Testis (tissue), 2 donors: ENCODE data around the gene KLHL6.

Source experiments
- CTCF ChIP-seq, 3 experiments: fragments of 450-650 bp in 2 of 3; fragments of 200-600 bp in 1 of 3; sonication (generic) in 1 of 3; IDR thresholded peaks; one replicate each; pipeline ENCODE4 v1.5.1; 2016 to 2019; ENCODE audit warnings: antibody characterized with exemption in 3 of 3, mild to moderate bottlenecking in 2 of 3, moderate library complexity in 1 of 3
- POLR2A ChIP-seq: fragments of 450-650 bp; IDR thresholded peaks from one replicate; pipeline ENCODE4 v1.6.1; 2017; ENCODE audit warnings: antibody characterized with exemption, mild to moderate bottlenecking, moderate library complexity

GRCh38 chr3:183442994-183443393 is 112.5 kb downstream of the KLHL6 start:
- TF ChIP-seq CTCF (IDR thresholded peaks at IDR 0.05) = no peak
- TF ChIP-seq POLR2A = no peak
